ENCODE results near the gene CTNND2. TPM values are rescaled to one million over a fixed set of nuclear protein-coding genes. Genes with fewer than 3 reads are reported as not detected.

Gene CTNND2
- total RNA-seq, 1 experiment from 2014 or later, result not detected

GRCh38 chr5:11596185-11596584, 308.1 kb downstream of the CTNND2 start:
- no peaks in the 10 kb centered on the region for H3K4me1 ChIP-seq (ENCODE audit: insufficient read depth, low read length, poor library complexity, severe bottlenecking)
- H3K36me3 ChIP-seq (ENCODE audit: insufficient read depth, low read length, poor library complexity, severe bottlenecking), result no peaks in the 10 kb centered on the region
- H3K27me3 ChIP-seq (replicated peaks; ENCODE audit: insufficient read depth, low read depth, low read length, poor library complexity), result no peaks in the 10 kb centered on the region
- BruUV-seq (replicated peaks), result no TSS peak
- no peak overlapping the region for H3K27ac ChIP-seq (ENCODE audit: low read depth, low read length, poor library complexity, severe bottlenecking)
- POLR2A ChIA-PET (ENCODE audit: low non-redundant PET), result no interaction called here
- CTCF ChIA-PET, result no interaction called here
- intact Hi-C loops (cut with micrococcal nuclease; ENCODE audit: unreplicated experiment), result no loop called here
- H3K9me3 ChIP-seq (ENCODE audit: low read depth, low read length, poor library complexity, severe bottlenecking), result peaks cover 4% of the 10 kb centered on the region
- no peak for DNase-seq (ENCODE audit: low spot score)
- TF ChIP-seq EZH2 (IDR thresholded peaks at IDR 0.05; ENCODE audit: borderline replicate concordance, low read depth, low read length, poor library complexity, severe bottlenecking) (no peak), CTCF (conservative IDR thresholded peaks at IDR 0.05; ENCODE audit: low read depth, low read length) (no peak)
- no peak overlapping the region for H3K4me3 ChIP-seq (ENCODE audit: low read depth, low read length, poor library complexity, severe bottlenecking)

- intact Hi-C loops (cut with micrococcal nuclease; ENCODE audit: unreplicated experiment), result no loop called here
- H3K4me1 ChIP-seq (ENCODE audit: insufficient read depth, low read length, poor library complexity, severe bottlenecking), result no peaks in the 10 kb centered on the region
- no peak overlapping the region for H3K4me3 ChIP-seq (ENCODE audit: low read depth, low read length, poor library complexity, severe bottlenecking)
- no TSS peak for BruUV-seq (replicated peaks)
- H3K27me3 ChIP-seq (replicated peaks; ENCODE audit: insufficient read depth, low read depth, low read length, poor library complexity), result no peaks in the 10 kb centered on the region
- H3K36me3 ChIP-seq (ENCODE audit: insufficient read depth, low read length, poor library complexity, severe bottlenecking), result no peaks in the 10 kb centered on the region
- no peak overlapping the region for H3K27ac ChIP-seq (ENCODE audit: low read depth, low read length, poor library complexity, severe bottlenecking)
- ChIA-PET CTCF (no interaction called here), POLR2A (ENCODE audit: low non-redundant PET) (no interaction called here)
- TF ChIP-seq EZH2 (IDR thresholded peaks at IDR 0.05; ENCODE audit: borderline replicate concordance, low read depth, low read length, poor library complexity, severe bottlenecking) (no peak), CTCF (conservative IDR thresholded peaks at IDR 0.05; ENCODE audit: low read depth, low read length) (no peak)
- DNase-seq (ENCODE audit: low spot score), result no peak
- peaks cover 4% of the 10 kb centered on the region for H3K9me3 ChIP-seq (ENCODE audit: low read depth, low read length, poor library complexity, severe bottlenecking)
These were observed 309.2 kb downstream of the CTNND2 start for GRCh38 chr5:11595045-11595444.

- DNase-seq (ENCODE audit: low spot score), result no peak
- Histone ChIP-seq H3K27ac (ENCODE audit: low read depth, low read length, poor library complexity, severe bottlenecking) (no peak overlapping the region), H3K4me3 (ENCODE audit: low read depth, low read length, poor library complexity, severe bottlenecking) (no peak overlapping the region), H3K36me3 (ENCODE audit: insufficient read depth, low read length, poor library complexity, severe bottlenecking) (no peaks in the 10 kb centered on the region), H3K9me3 (ENCODE audit: low read depth, low read length, poor library complexity, severe bottlenecking) (no peaks in the 10 kb centered on the region), H3K27me3 (replicated peaks; ENCODE audit: insufficient read depth, low read depth, low read length, poor library complexity) (no peaks in the 10 kb centered on the region), H3K4me1 (ENCODE audit: insufficient read depth, low read length, poor library complexity, severe bottlenecking) (no peaks in the 10 kb centered on the region)
- TF ChIP-seq EZH2 (IDR thresholded peaks at IDR 0.05; ENCODE audit: borderline replicate concordance, low read depth, low read length, poor library complexity, severe bottlenecking), result no peak
- no peak for TF ChIP-seq CTCF (conservative IDR thresholded peaks at IDR 0.05; ENCODE audit: low read depth, low read length)
- intact Hi-C loops (cut with micrococcal nuclease; ENCODE audit: unreplicated experiment), result no loop called here
- ChIA-PET POLR2A (ENCODE audit: low non-redundant PET) (no interaction called here), CTCF (no interaction called here)
- no TSS peak for BruUV-seq (replicated peaks)
These were observed 310.2 kb downstream of the CTNND2 start for GRCh38 chr5:11594021-11594420.

Data from A673 (cell line).